H1 (cell line): ENCODE results near the gene SEC61B. TPM values are rescaled to one million over a fixed set of nuclear protein-coding genes. Genes with fewer than 3 reads are reported as not detected.

Source experiments
- CTCF ChIA-PET: fragments of 300-600 bp; sonication (Branson Sonifier 250); formaldehyde crosslinking; loops from one replicate; lab custom pipeline; 2021; ENCODE audit not compliant: partially characterized antibody; lab: Charles Lee
- POLR2A ChIA-PET: fragments of 300-600 bp; sonication (Branson Sonifier 250); formaldehyde crosslinking; loops from one replicate; lab custom pipeline; 2021; ENCODE audit warnings: inconsistent platforms; ENCODE audit not compliant: partially characterized antibody; lab: Charles Lee
- DNase-seq, 2 experiments: peaks; one replicate each; pipeline versions ENCODE4 v3.0.0 to v3.0.0-alpha.2; 2010 to 2022; ENCODE audit warnings: low spot score in 2 of 2, low read depth in 1 of 2, mixed read lengths in 1 of 2
- FAIRE-seq: peaks from 2 replicates; lab custom pipeline; 2011; peaks lifted over from hg19 to GRCh38; lab: Jason Lieb, UNC
- H2AFZ ChIP-seq: 2 replicates; pipeline ENCODE4 v1.8.1; 2012; ENCODE audit warnings: low read length, inconsistent platforms
- H2AK5ac ChIP-seq: 2 replicates; pipeline ENCODE4 v1.6.1; 2013; ENCODE audit warnings: low read depth, low read length
- H2BK120ac ChIP-seq: replicated peaks from 2 replicates; pipeline ENCODE3; 2013; ENCODE audit warnings: low read depth, low read length, inconsistent platforms
- H2BK12ac ChIP-seq: 2 replicates; pipeline ENCODE4 v1.6.1; 2013; ENCODE audit warnings: low read depth, low read length
- H2BK15ac ChIP-seq: 2 replicates; pipeline ENCODE4 v1.6.1; 2013; ENCODE audit warnings: low read length
- H2BK20ac ChIP-seq: 2 replicates; pipeline ENCODE4 v1.6.1; 2013; ENCODE audit warnings: low read length
- H2BK5ac ChIP-seq: 2 replicates; pipeline ENCODE4 v1.6.1; 2013; ENCODE audit warnings: low read depth, low read length
- H3K14ac ChIP-seq: 2 replicates; pipeline ENCODE4 v1.6.1; 2013; ENCODE audit warnings: inconsistent platforms; ENCODE audit not compliant: insufficient read length
- H3K18ac ChIP-seq: 2 replicates; pipeline ENCODE4 v1.6.1; 2013; ENCODE audit warnings: low read length; ENCODE audit errors: extremely low read depth
- H3K23ac ChIP-seq: 2 replicates; pipeline ENCODE4 v1.6.1; 2013; ENCODE audit warnings: inconsistent platforms; ENCODE audit not compliant: insufficient read length
- H3K23me2 ChIP-seq: 2 replicates; pipeline ENCODE4 v1.6.1; 2013; ENCODE audit warnings: low read depth, low read length
- H3K27ac ChIP-seq: 2 replicates; pipeline ENCODE4 v1.6.1; 2011; ENCODE audit warnings: low read depth, low read length, inconsistent platforms
- H3K27me3 ChIP-seq, 4 experiments: replicated peaks in 1 of 4; 1 replicate in 1 of 4; 2 replicates in 3 of 4; pipeline versions ENCODE4 v1.6.1 to v1.8.1; 2011 to 2013; ENCODE audit warnings: low read length in 3 of 4, mild to moderate bottlenecking in 3 of 4, inconsistent platforms in 2 of 4, mixed read lengths in 2 of 4, moderate library complexity in 1 of 4; ENCODE audit not compliant: control insufficient read depth in 3 of 4, insufficient read depth in 3 of 4; ENCODE audit errors: extremely low read depth in 1 of 4
- H3K36me3 ChIP-seq, 4 experiments: 2 replicates each; pipeline versions ENCODE4 v1.6.1 to v1.8.1; 2011 to 2013; ENCODE audit warnings: mild to moderate bottlenecking in 4 of 4, low read length in 3 of 4, moderate library complexity in 2 of 4, control low read depth in 1 of 4, inconsistent platforms in 1 of 4; ENCODE audit not compliant: insufficient read depth in 4 of 4, control insufficient read depth in 2 of 4
- H3K4ac ChIP-seq: replicated peaks from 2 replicates; pipeline ENCODE3; 2013; ENCODE audit warnings: low read length, low read depth, mixed read lengths, inconsistent platforms; ENCODE audit not compliant: insufficient read length
- H3K4me1 ChIP-seq, 4 experiments: replicated peaks in 1 of 4; 1 replicate in 1 of 4; 2 replicates in 3 of 4; pipeline versions ENCODE4 v1.6.1 to v1.8.1; 2011 to 2013; ENCODE audit warnings: low read length in 3 of 4, inconsistent platforms in 2 of 4, mixed read lengths in 1 of 4; ENCODE audit not compliant: insufficient read depth in 4 of 4, control insufficient read depth in 3 of 4
- H3K4me2 ChIP-seq, 2 experiments: 2 replicates each; pipeline versions ENCODE4 v1.6.1 to v1.8.1; 2011 to 2013; ENCODE audit warnings: low read depth in 2 of 2, low read length in 2 of 2, control low read depth in 1 of 2, inconsistent platforms in 1 of 2, mild to moderate bottlenecking in 1 of 2; ENCODE audit not compliant: insufficient read depth in 1 of 2
- H3K4me3 ChIP-seq, 4 experiments: fragments of 200-600, 300-600 bp in 1 of 4; sonication (generic), shearing (Covaris generic), sonication (Bioruptor Twin) in 1 of 4; 2 replicates each; pipeline versions ENCODE4 v1.5.1 to v1.8.1; 2011 to 2016; ENCODE audit warnings: low read length in 4 of 4, low read depth in 3 of 4, control low read depth in 2 of 4, inconsistent platforms in 2 of 4, mild to moderate bottlenecking in 2 of 4, mixed read lengths in 1 of 4, moderate library complexity in 1 of 4; ENCODE audit not compliant: insufficient read depth in 2 of 4; ENCODE audit errors: extremely low read depth in 1 of 4
- H3K56ac ChIP-seq: replicated peaks from 2 replicates; pipeline ENCODE3; 2013; ENCODE audit warnings: low read depth, mild to moderate bottlenecking, mixed read lengths, low read length, inconsistent platforms; ENCODE audit not compliant: insufficient read length
- H3K79me1 ChIP-seq: 2 replicates; pipeline ENCODE4 v1.6.1; 2013; ENCODE audit warnings: low read depth, low read length, control low read depth
- H3K79me2 ChIP-seq, 2 experiments: 2 replicates each; pipeline versions ENCODE4 v1.6.1 to v1.8.1; 2012 to 2013; ENCODE audit warnings: low read length in 2 of 2, mild to moderate bottlenecking in 2 of 2, inconsistent platforms in 1 of 2; ENCODE audit not compliant: insufficient read depth in 2 of 2, control insufficient read depth in 1 of 2
- H3K9ac ChIP-seq, 4 experiments: replicated peaks in 1 of 4; 1 replicate in 1 of 4; 2 replicates in 3 of 4; pipeline versions ENCODE4 v1.6.1 to v1.8.1; 2011 to 2013; ENCODE audit warnings: low read depth in 3 of 4, low read length in 3 of 4, control low read depth in 2 of 4, mild to moderate bottlenecking in 2 of 4, moderate library complexity in 2 of 4, inconsistent platforms in 1 of 4; ENCODE audit errors: extremely low read depth in 1 of 4
- H3K9me3 ChIP-seq, 2 experiments: 2 replicates each; pipeline versions ENCODE4 v1.6.1 to v1.8.1; 2012 to 2013; ENCODE audit warnings: mild to moderate bottlenecking in 2 of 2, moderate library complexity in 2 of 2, control low read depth in 1 of 2, inconsistent platforms in 1 of 2, low read depth in 1 of 2, low read length in 1 of 2, mixed read lengths in 1 of 2; ENCODE audit not compliant: insufficient read depth in 2 of 2
- H4K20me1 ChIP-seq, 2 experiments: replicated peaks in 1 of 2; 2 replicates each; pipeline versions ENCODE3 to v1.8.1; 2011 to 2013; ENCODE audit warnings: inconsistent platforms in 2 of 2, low read length in 2 of 2, mild to moderate bottlenecking in 1 of 2; ENCODE audit not compliant: insufficient read depth in 2 of 2, control insufficient read depth in 1 of 2
- H4K5ac ChIP-seq: 2 replicates; pipeline ENCODE4 v1.6.1; 2013; ENCODE audit warnings: low read length, low read depth, mixed read lengths, inconsistent platforms; ENCODE audit not compliant: insufficient read length
- H4K8ac ChIP-seq: 2 replicates; pipeline ENCODE4 v1.8.0; 2013; ENCODE audit warnings: mild to moderate bottlenecking, moderate library complexity, low read length, inconsistent platforms; ENCODE audit not compliant: insufficient read depth; ENCODE audit errors: extremely low read depth
- H4K91ac ChIP-seq: replicated peaks from 2 replicates; pipeline ENCODE3; 2013; ENCODE audit warnings: low read length, mixed read lengths, inconsistent platforms; ENCODE audit not compliant: insufficient read length
- GABPA ChIP-seq: IDR thresholded peaks from 2 replicates; pipeline ENCODE4 v1.6.1; 2011; ENCODE audit warnings: mild to moderate bottlenecking, low read length, moderate library complexity, borderline replicate concordance; ENCODE audit not compliant: insufficient read depth
- JUN ChIP-seq: IDR thresholded peaks from 2 replicates; pipeline ENCODE4 v1.6.1; 2011; ENCODE audit warnings: low read depth, mild to moderate bottlenecking, improper control_type of control experiment, low read length
- SIN3A ChIP-seq, 2 experiments: IDR thresholded peaks in 1 of 2; conservative IDR thresholded peaks in 1 of 2; 2 replicates each; pipeline ENCODE4 v1.6.1; 2011 to 2012; ENCODE audit warnings: low read length in 2 of 2, improper control_type of control experiment in 1 of 2, low read depth in 1 of 2, mild to moderate bottlenecking in 1 of 2
- TAF7 ChIP-seq: optimal IDR thresholded peaks from 2 replicates; pipeline ENCODE3; 2011; ENCODE audit warnings: low read depth, mild to moderate bottlenecking, inconsistent platforms, low read length, moderate library complexity, borderline replicate concordance
- ZNF274 ChIP-seq: IDR thresholded peaks from 2 replicates; pipeline ENCODE4 v1.7.0; 2012; ENCODE audit warnings: low read length, borderline replicate concordance; ENCODE audit errors: extremely low read depth
- WGBS, 2 experiments: shearing (Covaris generic) in 1 of 2; methylation state at CpG; one replicate each; pipeline versions ENCODE4 v1.1.6 to v1.1.7; 2013 to 2015; ENCODE audit warnings: low lambda C conversion rate in 2 of 2, mixed read lengths in 2 of 2, inconsistent platforms in 1 of 2, low coverage in 1 of 2, missing lambda C conversion rate in 1 of 2; ENCODE audit not compliant: insufficient replicate concordance in 2 of 2, insufficient coverage in 1 of 2, insufficient read length in 1 of 2; ENCODE audit errors: extremely low coverage in 1 of 2, missing lambda C conversion rate in 1 of 2; 5-methylcytosine and 5-hydroxymethylcytosine counted together
- polyA plus RNA-seq, 7 experiments: library from polyadenylated mRNA; depleted of rRNA in 3 of 7; stranded (reverse) in 5 of 7; unstranded in 2 of 7; fragments of >200 nt in 5 of 7; fragments of 200-250 nt in 2 of 7; gene quantifications; 1 replicate in 5 of 7; 2 replicates in 1 of 7; 4 replicates in 1 of 7; pipeline versions ENCODE4 v1.2.1 to v1.2.3, GENCODE V29; 2011 to 2013; ENCODE audit warnings: missing spikeins in 2 of 7, mixed read lengths in 2 of 7
- total RNA-seq: library from RNA; stranded (reverse); fragmentation: NEBNext Ultra II Directional; extraction: Animal tissue kit (Norgen Biotek cat#: 25700); gene quantifications from 2 replicates; pipeline ENCODE4 v1.2.1, GENCODE V29; 2021

Gene SEC61B
- total and polyA plus RNA-seq, 2 of the 8 experiments (the other 6 are each of a cell fraction or from before 2014, with no cell fraction given): 155 to 379 TPM

DNA sequence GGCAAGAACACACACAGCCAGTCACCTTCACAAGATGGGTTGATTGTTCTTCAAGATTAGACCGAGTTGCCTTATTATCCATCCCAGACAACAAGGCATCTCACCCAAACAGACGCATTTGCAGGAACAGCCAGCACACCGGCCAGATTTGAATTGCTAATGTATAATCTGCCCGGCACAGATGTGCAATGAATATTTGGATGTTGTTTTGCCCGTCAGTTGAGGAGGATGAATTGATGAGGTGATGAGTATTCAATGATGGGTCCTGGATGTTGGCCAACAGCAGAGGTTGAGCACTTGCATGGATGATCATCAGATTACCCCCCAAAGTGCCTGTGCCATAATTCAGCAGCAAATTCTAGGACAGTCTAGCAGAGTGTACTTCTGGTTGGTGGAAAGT, 20.5 kb upstream of the SEC61B start:
- CTCF ChIA-PET: interaction anchor here (1.4 to 9.9 kb wide), 3 partner anchors 8 to 31 kb away, joined by 6 to 105 read pairs (median 14); no protein-coding TSS in a partner anchor
- Histone ChIP-seq H3K27ac (no peak overlapping the region), H2AFZ (no peak overlapping the region), H2BK15ac (no peak overlapping the region), H3K79me2 (no peaks in the 10 kb centered on the region), H3K9ac (no peak overlapping the region; a peak in 1 of 7 replicates), H3K79me1 (no peaks in the 10 kb centered on the region), H3K27me3 (no peaks in the 10 kb centered on the region), H2BK12ac (no peak overlapping the region), H4K91ac (no peak overlapping the region), H3K4me1 (0 out of 7 replicates have a peak, but pooled peaks cover 0 to 1% (median 0%) of the 10 kb centered on the region in 4 experiments), H4K5ac (no peak overlapping the region), H3K23ac (no peak overlapping the region), H2BK5ac (no peak overlapping the region), H3K56ac (no peak overlapping the region), H3K4me2 (no peak overlapping the region), H3K4ac (no peak overlapping the region), H4K8ac (no peak overlapping the region), H4K20me1 (no peaks in the 10 kb centered on the region), H2BK20ac (no peak overlapping the region), H3K23me2 (no peaks in the 10 kb centered on the region), H3K36me3 (no peaks in the 10 kb centered on the region)
- no peak for DNase-seq
- WGBS, 2 experiments: 94% methylated on average over 5 of the region's 5 CpGs; no CpG with 5 or more reads in 1 of the 2 experiments
- POLR2A ChIA-PET: interaction anchor here (0.6 to 1.2 kb wide), 2 partner anchors 21 to 615 kb away, joined by 3 to 5 read pairs; partner anchors contain the start of genes ALG2 and SEC61B
- no peak for TF ChIP-seq ZNF274
- TF ChIP-seq GABPA: no peak
- TF ChIP-seq SIN3A (conservative IDR thresholded peaks at IDR 0.05 in 1 of 2, IDR thresholded peaks at IDR 0.05 in 1 of 2; ENCODE audit: low read depth in 1 of 2, low read length in 2 of 2): no peak
- no peak for TF ChIP-seq JUN
- no peak for TF ChIP-seq TAF7
- TF ChIP-seq, all 59 proteins: peak for 0
- Histone ChIP-seq H2BK120ac (no peak overlapping the region), H3K4me3 (no peak overlapping the region), H2AK5ac (no peak overlapping the region), H3K9me3 (no peaks in the 10 kb centered on the region), H3K14ac (no peak overlapping the region), H3K18ac (no peak overlapping the region)
- no peak for FAIRE-seq
